HG02840 (cell line): ENCODE data around the gene MAP2K3.

Experiments
- ATAC-seq: cut with Tn5 transposase; IDR thresholded peaks from one replicate; pipeline ENCODE4 v1.9.1; 2021; ENCODE audit warnings: mild to moderate bottlenecking, moderate library complexity, moderate number of reproducible peaks; ENCODE audit not compliant: unreplicated experiment, low FRiP score

Gene MAP2K3

DNA sequence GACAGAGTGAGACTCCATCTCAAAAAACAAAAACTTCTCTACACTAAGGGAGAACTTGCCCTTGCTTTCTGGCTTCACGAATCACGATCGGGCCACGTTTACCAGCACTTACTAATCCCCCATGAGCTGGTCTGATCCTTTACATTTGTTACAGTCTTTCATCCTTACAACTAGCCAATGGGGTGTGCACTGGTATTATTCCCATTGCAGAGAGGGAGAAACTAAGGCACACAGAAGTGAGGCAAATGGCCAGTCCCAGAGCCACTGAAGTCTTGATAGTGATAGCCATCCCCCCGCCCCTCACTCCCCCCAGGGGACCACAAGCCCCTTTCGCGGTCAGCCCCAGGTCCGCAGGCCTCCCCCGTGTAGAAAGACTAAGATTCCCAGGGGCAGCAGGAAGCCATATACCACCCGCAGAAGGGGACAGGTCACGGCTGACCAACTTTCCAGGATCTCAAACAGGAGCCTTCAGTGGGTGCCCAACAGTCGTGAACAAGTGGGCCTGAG lies 32.2 kb upstream of the MAP2K3 start:
- ATAC-seq = no peak

GRCh38 chr17:21252796-21253645 lies 31.5 kb upstream of the MAP2K3 start, which contains the start of gene NATD1:
Gene NATD1 (minus strand): TSS chr17:21253410. CDS start chr17:21253264, 146 bp downstream.
- ATAC-seq = peak; percentile 63

GRCh38 chr17:21253646-21254441 lies 30.7 kb upstream of the MAP2K3 start:
- no peak for ATAC-seq

DNA sequence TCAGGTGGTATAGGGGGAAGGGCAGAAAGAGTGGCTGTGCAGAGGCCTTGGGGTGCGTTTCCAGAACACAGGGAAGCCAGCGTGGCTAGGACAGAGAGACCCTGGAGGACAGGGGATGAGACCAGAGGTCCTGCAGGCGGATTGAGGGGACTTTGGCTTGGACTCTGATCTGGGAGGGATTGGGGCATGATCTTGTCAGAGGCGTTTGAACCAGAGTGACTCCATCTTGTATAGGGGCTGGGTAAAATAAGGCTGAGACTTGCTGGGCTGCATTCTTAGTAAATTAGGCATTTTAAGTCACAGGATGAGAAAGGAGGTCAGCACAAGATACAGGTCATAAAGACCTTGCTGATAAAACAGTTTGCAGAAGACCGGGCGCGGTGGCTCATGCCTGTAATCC lies 25.9 kb upstream of the MAP2K3 start:
- no peak for ATAC-seq

GRCh38 chr17:21262259-21262993 lies 22.1 kb upstream of the MAP2K3 start:
- no peak for ATAC-seq

DNA sequence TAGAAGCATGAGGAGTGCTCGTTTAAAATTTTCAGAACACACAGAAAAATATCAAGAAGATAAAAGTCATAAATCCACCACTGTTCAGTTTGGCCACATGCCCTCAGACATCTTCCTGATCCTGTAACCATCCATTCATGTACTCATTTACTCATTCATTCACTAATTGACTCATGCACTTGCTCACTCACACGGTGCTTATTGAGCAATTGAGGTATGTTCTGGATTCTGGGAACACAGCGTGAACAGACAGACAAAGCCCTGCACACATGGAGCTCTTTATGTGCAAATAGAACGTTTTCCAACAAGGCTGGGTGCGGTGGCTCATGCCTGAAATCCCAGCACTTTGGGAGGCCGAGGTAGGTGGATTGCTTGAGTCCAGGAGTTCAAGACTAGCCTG lies 21.1 kb upstream of the MAP2K3 start:
- ATAC-seq = no peak

DNA sequence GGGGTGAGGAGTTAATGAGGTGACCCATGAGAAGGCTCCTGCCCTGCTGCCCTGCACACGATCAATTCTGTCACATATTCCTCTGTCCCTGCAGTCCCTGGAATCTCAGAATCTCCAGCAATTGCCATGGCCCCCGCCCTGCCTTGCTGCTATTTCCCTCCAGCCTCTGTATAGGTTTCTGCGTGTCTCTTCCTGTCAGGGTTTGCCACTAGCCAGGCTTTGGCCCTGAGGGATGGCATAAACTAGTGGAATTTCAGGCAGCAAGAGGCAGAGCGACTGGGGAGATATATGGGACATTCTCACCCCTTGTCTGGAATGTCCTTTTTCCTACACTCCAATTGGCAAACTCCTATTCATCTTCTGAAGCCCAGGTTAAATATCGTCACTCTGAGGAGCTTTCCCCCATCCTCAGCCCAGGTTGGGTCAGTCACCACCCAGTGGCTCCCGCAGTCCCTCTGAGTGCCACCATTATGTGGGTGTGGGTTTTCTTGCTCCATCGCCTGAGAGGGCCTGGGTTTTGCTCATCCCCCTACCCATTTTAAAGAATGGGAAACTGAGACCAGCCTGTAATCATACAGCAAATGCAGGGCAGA lies 15.8 kb upstream of the MAP2K3 start:
- no peak for ATAC-seq

- ATAC-seq = no peak
Measured at GRCh38 chr17:21269394-21269793, 15.1 kb upstream of the MAP2K3 start.

DNA sequence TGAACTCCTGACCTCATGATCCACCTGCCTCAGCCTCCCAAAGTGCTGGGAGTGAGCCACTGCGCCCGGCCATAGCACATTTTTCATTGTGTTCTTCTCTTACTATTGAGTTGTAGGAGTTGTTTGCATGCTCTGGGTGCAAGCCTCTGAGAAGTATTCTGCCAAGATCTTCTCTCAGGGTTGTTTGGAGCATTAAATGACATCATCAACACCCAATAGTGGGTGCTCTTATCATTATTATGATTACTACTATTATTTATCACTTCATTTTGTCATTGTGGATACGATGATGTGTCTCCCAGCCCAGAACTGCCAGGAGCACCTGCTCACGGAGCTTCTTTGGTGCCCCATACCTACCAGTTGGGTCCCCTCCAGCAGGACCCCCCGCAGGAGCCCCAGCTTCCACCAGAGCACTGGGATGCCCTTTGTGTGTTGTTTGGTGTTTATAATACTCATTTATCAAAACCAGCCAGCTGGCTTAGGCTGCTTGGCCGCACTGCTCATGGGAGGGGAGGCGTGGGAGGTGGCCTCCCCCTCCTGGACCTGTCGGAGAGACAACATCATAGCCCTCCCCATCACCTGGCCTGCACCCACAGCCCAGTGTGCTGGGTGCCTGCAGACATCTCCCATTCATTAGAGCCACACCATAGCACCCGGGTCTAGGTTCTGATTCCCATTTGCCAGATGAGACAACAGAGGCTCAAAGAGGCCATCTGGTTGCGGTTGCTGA lies 12.9 kb upstream of the MAP2K3 start:
- ATAC-seq = no peak

DNA sequence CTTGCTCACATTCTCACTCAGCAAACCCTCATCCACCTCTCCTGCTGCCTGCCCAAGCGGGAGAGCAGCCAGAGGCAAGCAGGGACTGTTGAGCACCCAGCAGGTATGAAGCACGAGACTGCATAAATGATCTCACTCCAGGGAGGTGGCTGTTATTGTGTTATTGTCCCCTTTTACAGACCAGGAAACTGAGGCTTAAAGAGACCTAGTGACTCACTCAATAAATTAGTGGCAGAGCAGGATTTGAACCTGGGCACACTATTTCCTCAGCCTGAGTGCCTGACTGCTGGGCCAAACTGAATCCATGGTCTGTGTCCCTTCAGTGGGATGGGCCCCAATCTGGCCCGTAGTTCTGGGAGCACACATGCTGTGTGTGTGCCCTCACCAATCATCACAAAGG lies 12.3 kb upstream of the MAP2K3 start:
- ATAC-seq = no peak

GRCh38 chr17:21272881-21273792 lies 11.4 kb upstream of the MAP2K3 start:
- no peak for ATAC-seq

DNA sequence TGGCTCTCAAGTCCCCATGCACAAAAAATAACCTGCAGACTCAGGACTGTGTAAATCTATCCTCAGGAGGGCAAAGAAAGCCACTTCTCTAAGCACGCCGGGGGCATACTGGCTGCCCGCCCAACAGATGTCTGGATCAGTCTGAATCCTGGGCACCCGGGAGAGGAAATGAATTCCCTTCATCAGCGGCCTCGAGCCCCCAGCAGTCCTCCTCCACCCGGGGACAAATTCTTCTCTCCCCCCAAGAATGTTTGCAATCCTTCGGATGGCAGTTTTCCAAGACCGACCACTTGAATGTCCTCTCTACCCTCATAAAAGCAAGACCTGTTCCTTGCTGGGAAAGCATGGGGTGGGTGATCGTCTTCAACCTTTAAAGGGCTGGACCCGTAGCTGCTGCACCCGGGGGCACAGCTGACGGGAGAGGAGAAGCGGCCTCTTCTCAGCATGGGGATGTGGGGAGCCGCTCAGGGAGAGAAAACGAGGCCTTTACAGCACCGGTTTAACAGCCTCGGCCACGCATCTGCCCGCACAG lies 9.4 kb upstream of the MAP2K3 start:
- no peak for ATAC-seq

DNA sequence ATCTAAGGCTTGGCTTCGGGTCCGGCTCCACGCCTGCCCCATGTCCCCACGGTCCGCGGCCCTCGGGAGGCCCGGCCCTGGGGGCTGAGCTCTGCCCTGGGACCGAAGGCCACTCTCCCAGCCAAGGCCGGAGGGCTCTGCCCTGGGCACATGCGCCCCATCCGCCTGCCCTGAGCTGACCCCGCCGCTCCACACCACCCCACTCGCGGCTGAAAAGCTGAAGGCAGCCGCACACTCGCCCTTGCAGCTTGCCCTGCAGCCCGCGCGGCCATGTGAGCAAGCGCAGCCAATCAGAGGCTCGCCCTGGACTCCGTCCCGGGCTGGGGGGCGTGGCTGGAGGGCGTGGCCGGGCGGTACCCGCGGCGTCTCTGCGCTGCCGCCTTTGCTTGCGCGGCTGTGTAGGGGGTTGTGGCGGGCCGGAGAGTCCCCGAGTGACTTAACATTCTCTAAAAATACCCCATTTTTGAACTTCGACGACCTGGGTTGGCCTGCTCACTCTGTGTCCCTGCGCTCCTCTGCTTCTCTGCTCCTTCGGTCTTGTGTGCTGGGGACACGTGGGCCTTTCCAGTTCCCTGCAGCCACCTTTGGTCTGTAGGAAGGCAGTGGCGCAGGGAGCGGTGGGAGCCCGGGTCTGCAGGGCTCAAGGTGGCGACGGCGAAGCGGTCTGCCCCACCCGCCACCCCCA lies 8.8 kb upstream of the MAP2K3 start:
- peak; percentile 86 for ATAC-seq

DNA sequence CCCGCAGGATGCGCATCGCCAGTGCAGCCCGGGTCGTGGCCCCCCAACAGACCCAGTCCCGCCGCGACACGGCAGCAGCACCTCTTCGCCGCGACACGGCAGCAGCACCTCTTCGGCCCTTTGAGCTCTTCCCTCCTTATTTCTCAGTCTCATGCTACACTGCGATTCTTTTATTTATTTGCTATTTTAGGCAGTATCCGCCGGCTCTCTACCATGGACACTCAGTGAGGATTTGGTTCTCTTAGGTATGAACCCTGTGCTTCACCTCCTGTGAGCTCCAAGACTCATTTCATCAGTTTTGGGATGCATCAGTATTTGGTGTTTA lies 8.3 kb upstream of the MAP2K3 start:
- ATAC-seq = no peak

- no peak for ATAC-seq
Measured at GRCh38 chr17:21277332-21277731, 7.2 kb upstream of the MAP2K3 start.

DNA sequence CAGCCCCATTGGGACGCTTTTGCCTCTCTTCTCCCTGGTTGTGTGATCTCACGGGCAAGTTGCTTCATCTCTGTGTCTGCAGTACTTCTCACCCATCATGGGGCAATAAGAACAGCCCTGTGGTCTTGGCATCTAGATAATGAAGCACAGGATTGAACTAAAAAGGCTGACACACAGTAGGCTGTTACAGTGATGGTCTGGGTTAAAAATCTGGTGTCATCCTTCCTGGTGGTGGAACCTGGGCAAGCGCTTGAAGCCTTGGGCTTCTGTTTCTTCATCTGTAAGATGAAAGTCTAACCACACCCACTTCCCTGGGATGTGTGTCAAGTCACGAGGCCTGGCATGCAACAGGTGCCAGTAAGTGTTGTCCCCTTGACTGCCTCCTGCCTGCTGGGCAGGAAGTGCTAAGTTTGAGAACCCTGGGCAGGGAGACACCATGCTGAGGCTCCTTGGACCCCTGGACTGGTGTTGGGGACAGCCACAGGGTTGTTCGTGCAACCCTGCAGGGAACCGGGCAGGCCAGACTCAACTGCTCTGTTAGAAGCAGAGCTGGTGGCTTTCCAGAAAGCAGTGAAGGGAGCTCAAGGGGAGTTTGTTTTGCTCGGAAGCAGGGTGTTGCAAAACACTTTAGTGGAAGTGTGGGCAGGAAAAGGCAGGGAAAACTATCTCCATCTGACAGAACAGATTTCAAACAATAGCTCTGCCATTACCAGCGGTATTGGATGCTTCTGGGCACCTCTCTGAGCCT lies 5.9 kb upstream of the MAP2K3 start:
- no peak for ATAC-seq

- no peak for ATAC-seq
Measured at GRCh38 chr17:21279198-21279535, 5.3 kb upstream of the MAP2K3 start.
